ENCODE results near the gene HSP90AB1.

HSP90AB1 gene

GRCh38 chr6:44201638-44202303, 45.1 kb upstream of the HSP90AB1 start (continued):
- TF ChIP-seq BCL6B (tag by site-specific recombination; IDR thresholded peaks at IDR 0.05): no peak
- TF ChIP-seq CTCF (tag by site-specific recombination; IDR thresholded peaks at IDR 0.05): no peak
- no peak for TF ChIP-seq ZBTB48 (tag by site-specific recombination; IDR thresholded peaks at IDR 0.05)
- no peak for TF ChIP-seq ZNF660 (tag by site-specific recombination; IDR thresholded peaks at IDR 0.05)
- no peak for TF ChIP-seq ZNF335 (tag by site-specific recombination; conservative IDR thresholded peaks at IDR 0.05)
- no peak for TF ChIP-seq KLF10 (tag by site-specific recombination; IDR thresholded peaks at IDR 0.05)
- no peak for TF ChIP-seq GFI1B (tag by site-specific recombination; IDR thresholded peaks at IDR 0.05)
- no peak for TF ChIP-seq KLF9 (tag by site-specific recombination; IDR thresholded peaks at IDR 0.05; ENCODE audit: low read depth)
- TF ChIP-seq PATZ1 (tag by site-specific recombination; IDR thresholded peaks at IDR 0.05): no peak
- no peak for TF ChIP-seq ZEB2 (tag by site-specific recombination; IDR thresholded peaks at IDR 0.05)
- TF ChIP-seq ZNF24 (tag by site-specific recombination; IDR thresholded peaks at IDR 0.05): no peak

GRCh38 chr6:44202332-44202971, 44.4 kb upstream of the HSP90AB1 start:
- ChIA-PET CTCF (interaction anchor here (0.6 to 1.9 kb wide), 4 partner anchors 8 to 30 kb away, joined by 3 to 7 read pairs (median 6); no protein-coding TSS in a partner anchor), POLR2A (interaction anchor here (0.6 to 1.7 kb wide), 3 partner anchors 8 to 45 kb away, joined by 3 to 6 read pairs (median 3); partner anchors contain the start of gene HSP90AB1)
- Histone ChIP-seq H3K36me3 (ENCODE audit: control insufficient read depth in 2 of 2, insufficient read depth in 1 of 2, low read length in 2 of 2) (no peaks in the 10 kb centered on the region), H3K27ac (ENCODE audit: extremely low read depth, low read depth, low read length) (no peak overlapping the region), H3K4me1 (ENCODE audit: control insufficient read depth, insufficient read depth, low read length) (no peaks in the 10 kb centered on the region), H3K4me3 (ENCODE audit: low read depth, low read length) (no peak overlapping the region), H3K9me3 (ENCODE audit: control insufficient read depth, insufficient read depth, low read depth, low read length) (no peaks in the 10 kb centered on the region)
- no peak for TF ChIP-seq ZNF624 (tag by site-specific recombination; IDR thresholded peaks at IDR 0.05)
- TF ChIP-seq ZNF548 (tag by site-specific recombination; IDR thresholded peaks at IDR 0.05): no peak
- TF ChIP-seq ZNF174 (tag by site-specific recombination; IDR thresholded peaks at IDR 0.05): no peak
- no peak for TF ChIP-seq HOXD13 (CRISPR knock-in tag; IDR thresholded peaks at IDR 0.05; ENCODE audit: borderline replicate concordance)
- no peak for TF ChIP-seq ZNF48 (tag by site-specific recombination; IDR thresholded peaks at IDR 0.05)
- no peak for TF ChIP-seq ZNF549 (tag by site-specific recombination; IDR thresholded peaks at IDR 0.05)
- no peak for TF ChIP-seq ZNF792 (tag by site-specific recombination; IDR thresholded peaks at IDR 0.05)
